ENCODE measurements around the gene RNF150.

RNF150 gene

GRCh38 chr4:141102367-141102766 is 30.9 kb downstream of the RNF150 start:
- peaks cover 7% of the 10 kb centered on the region for H3K4me1 ChIP-seq (ENCODE audit: insufficient read depth, low read length, poor library complexity, severe bottlenecking)
- no peaks in the 10 kb centered on the region for H3K9me2 ChIP-seq (replicated peaks; ENCODE audit: low read depth, low read length)
- no peaks in the 10 kb centered on the region for H3K9me3 ChIP-seq (ENCODE audit: insufficient read depth, low read depth, low read length)
- H3F3A ChIP-seq (ENCODE audit: low read depth): no peaks in the 10 kb centered on the region
- no peaks in the 10 kb centered on the region; the same call in 1 of the 2 replicates for H3K36me3 ChIP-seq (ENCODE audit: insufficient read depth, low read length)
- no peaks in the 10 kb centered on the region for H3K27me3 ChIP-seq (ENCODE audit: insufficient read depth, low read length, poor library complexity, severe bottlenecking)
- no peak overlapping the region for H2AFZ ChIP-seq (ENCODE audit: low read length)
- H3K9ac ChIP-seq (ENCODE audit: low read depth, low read length, poor library complexity, severe bottlenecking): no peak overlapping the region
- no peaks in the 10 kb centered on the region for H4K20me1 ChIP-seq (ENCODE audit: insufficient read depth, low read length, poor library complexity, severe bottlenecking)
- no peaks in the 10 kb centered on the region for H3K79me2 ChIP-seq (ENCODE audit: insufficient read depth, low read length)
- TF ChIP-seq, protein P1, sequence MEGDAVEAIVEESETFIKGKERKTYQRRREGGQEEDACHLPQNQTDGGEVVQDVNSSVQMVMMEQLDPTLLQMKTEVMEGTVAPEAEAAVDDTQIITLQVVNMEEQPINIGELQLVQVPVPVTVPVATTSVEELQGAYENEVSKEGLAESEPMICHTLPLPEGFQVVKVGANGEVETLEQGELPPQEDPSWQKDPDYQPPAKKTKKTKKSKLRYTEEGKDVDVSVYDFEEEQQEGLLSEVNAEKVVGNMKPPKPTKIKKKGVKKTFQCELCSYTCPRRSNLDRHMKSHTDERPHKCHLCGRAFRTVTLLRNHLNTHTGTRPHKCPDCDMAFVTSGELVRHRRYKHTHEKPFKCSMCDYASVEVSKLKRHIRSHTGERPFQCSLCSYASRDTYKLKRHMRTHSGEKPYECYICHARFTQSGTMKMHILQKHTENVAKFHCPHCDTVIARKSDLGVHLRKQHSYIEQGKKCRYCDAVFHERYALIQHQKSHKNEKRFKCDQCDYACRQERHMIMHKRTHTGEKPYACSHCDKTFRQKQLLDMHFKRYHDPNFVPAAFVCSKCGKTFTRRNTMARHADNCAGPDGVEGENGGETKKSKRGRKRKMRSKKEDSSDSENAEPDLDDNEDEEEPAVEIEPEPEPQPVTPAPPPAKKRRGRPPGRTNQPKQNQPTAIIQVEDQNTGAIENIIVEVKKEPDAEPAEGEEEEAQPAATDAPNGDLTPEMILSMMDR (conservative IDR thresholded peaks at IDR 0.05; ENCODE audit: low read length): no peak
- TF ChIP-seq EZH2phosphoT487 (IDR thresholded peaks at IDR 0.05; ENCODE audit: borderline replicate concordance): no peak
- no peak overlapping the region for H3K4me2 ChIP-seq (ENCODE audit: low read depth, low read length, poor library complexity, severe bottlenecking)
- no peak overlapping the region for H3K4me3 ChIP-seq (ENCODE audit: low read length, poor library complexity, severe bottlenecking)

- Histone ChIP-seq H4K20me1 (ENCODE audit: insufficient read depth, low read length, poor library complexity, severe bottlenecking) (no peaks in the 10 kb centered on the region), H3K36me3 (ENCODE audit: insufficient read depth, low read length) (no peaks in the 10 kb centered on the region; the same call in 1 of the 2 replicates), H3K27me3 (ENCODE audit: insufficient read depth, low read length, poor library complexity, severe bottlenecking) (no peaks in the 10 kb centered on the region), H3K4me2 (ENCODE audit: low read depth, low read length, poor library complexity, severe bottlenecking) (no peak overlapping the region), H3K79me2 (ENCODE audit: insufficient read depth, low read length) (no peaks in the 10 kb centered on the region), H3K9me3 (ENCODE audit: insufficient read depth, low read depth, low read length) (no peaks in the 10 kb centered on the region), H2AFZ (ENCODE audit: low read length) (no peak overlapping the region), H3K4me3 (ENCODE audit: low read length, poor library complexity, severe bottlenecking) (no peak overlapping the region), H3F3A (ENCODE audit: low read depth) (no peaks in the 10 kb centered on the region), H3K9ac (ENCODE audit: low read depth, low read length, poor library complexity, severe bottlenecking) (no peak overlapping the region), H3K9me2 (replicated peaks; ENCODE audit: low read depth, low read length) (no peaks in the 10 kb centered on the region), H3K4me1 (ENCODE audit: insufficient read depth, low read length, poor library complexity, severe bottlenecking) (peaks cover 7% of the 10 kb centered on the region)
- TF ChIP-seq, protein P1 (conservative IDR thresholded peaks at IDR 0.05; ENCODE audit: low read length): no peak
- no peak for TF ChIP-seq EZH2phosphoT487 (IDR thresholded peaks at IDR 0.05; ENCODE audit: borderline replicate concordance)
Measured at GRCh38 chr4:141101511-141101910, 31.8 kb downstream of the RNF150 start.

- peaks cover 7% of the 10 kb centered on the region for H3K4me1 ChIP-seq (ENCODE audit: insufficient read depth, low read length, poor library complexity, severe bottlenecking)
Measured at GRCh38 chr4:141099326-141099725, 33.9 kb downstream of the RNF150 start.

More at GRCh38 chr4:141099326-141099725, 33.9 kb downstream of the RNF150 start:
- Histone ChIP-seq H3K79me2 (ENCODE audit: insufficient read depth, low read length) (no peaks in the 10 kb centered on the region), H3K9me2 (replicated peaks; ENCODE audit: low read depth, low read length) (no peaks in the 10 kb centered on the region), H3K36me3 (ENCODE audit: insufficient read depth, low read length) (no peaks in the 10 kb centered on the region; the same call in 1 of the 2 replicates), H3F3A (ENCODE audit: low read depth) (no peaks in the 10 kb centered on the region), H3K27me3 (ENCODE audit: insufficient read depth, low read length, poor library complexity, severe bottlenecking) (no peaks in the 10 kb centered on the region), H4K20me1 (ENCODE audit: insufficient read depth, low read length, poor library complexity, severe bottlenecking) (no peaks in the 10 kb centered on the region), H2AFZ (ENCODE audit: low read length) (no peak overlapping the region), H3K4me2 (ENCODE audit: low read depth, low read length, poor library complexity, severe bottlenecking) (no peak overlapping the region), H3K9me3 (ENCODE audit: insufficient read depth, low read depth, low read length) (no peaks in the 10 kb centered on the region), H3K4me3 (ENCODE audit: low read length, poor library complexity, severe bottlenecking) (no peak overlapping the region), H3K9ac (ENCODE audit: low read depth, low read length, poor library complexity, severe bottlenecking) (no peak overlapping the region)
- TF ChIP-seq, protein P1 (conservative IDR thresholded peaks at IDR 0.05; ENCODE audit: low read length): no peak
- TF ChIP-seq EZH2phosphoT487 (IDR thresholded peaks at IDR 0.05; ENCODE audit: borderline replicate concordance): no peak
